NT2/D1 (cell line): ENCODE measurements around the gene ISCA1.

ENCODE experiments used
- DNase-seq: peaks from one replicate; pipeline ENCODE4 v3.0.0-alpha.2; 2011; ENCODE audit warnings: low read depth, low spot score
- H3K27me3 ChIP-seq: 2 replicates; pipeline ENCODE4 v1.6.0; 2011; ENCODE audit warnings: mild to moderate bottlenecking; ENCODE audit not compliant: insufficient read length, insufficient read depth
- H3K36me3 ChIP-seq: 2 replicates; pipeline ENCODE4 v1.6.1; 2011; ENCODE audit warnings: mild to moderate bottlenecking, low read length, mixed read lengths; ENCODE audit not compliant: insufficient read depth, insufficient read length
- H3K4me1 ChIP-seq: 2 replicates; pipeline ENCODE4 v1.5.1; 2011; ENCODE audit not compliant: insufficient read depth, insufficient read length
- H3K4me3 ChIP-seq: 2 replicates; pipeline ENCODE4 v1.5.1; 2011; ENCODE audit warnings: low read depth; ENCODE audit not compliant: insufficient read length
- H3K9ac ChIP-seq: 2 replicates; pipeline ENCODE4 v1.6.0; 2011; ENCODE audit warnings: low read depth; ENCODE audit not compliant: insufficient read length
- H3K9me3 ChIP-seq: 2 replicates; pipeline ENCODE4 v1.5.1; 2011; ENCODE audit warnings: mild to moderate bottlenecking, low read length; ENCODE audit not compliant: insufficient read depth
- SUZ12 ChIP-seq: IDR thresholded peaks from 2 replicates; pipeline ENCODE4 v1.6.1; 2011; ENCODE audit not compliant: insufficient read length, insufficient read depth; ENCODE audit errors: extremely low read depth
- YY1 ChIP-seq: IDR thresholded peaks from 2 replicates; pipeline ENCODE4 v1.6.1; 2011; ENCODE audit not compliant: insufficient read length, insufficient read depth
- ZNF274 ChIP-seq: IDR thresholded peaks from 2 replicates; pipeline ENCODE4 v1.6.1; 2011; ENCODE audit warnings: mild to moderate bottlenecking, low read depth, low read length

Gene ISCA1

DNA sequence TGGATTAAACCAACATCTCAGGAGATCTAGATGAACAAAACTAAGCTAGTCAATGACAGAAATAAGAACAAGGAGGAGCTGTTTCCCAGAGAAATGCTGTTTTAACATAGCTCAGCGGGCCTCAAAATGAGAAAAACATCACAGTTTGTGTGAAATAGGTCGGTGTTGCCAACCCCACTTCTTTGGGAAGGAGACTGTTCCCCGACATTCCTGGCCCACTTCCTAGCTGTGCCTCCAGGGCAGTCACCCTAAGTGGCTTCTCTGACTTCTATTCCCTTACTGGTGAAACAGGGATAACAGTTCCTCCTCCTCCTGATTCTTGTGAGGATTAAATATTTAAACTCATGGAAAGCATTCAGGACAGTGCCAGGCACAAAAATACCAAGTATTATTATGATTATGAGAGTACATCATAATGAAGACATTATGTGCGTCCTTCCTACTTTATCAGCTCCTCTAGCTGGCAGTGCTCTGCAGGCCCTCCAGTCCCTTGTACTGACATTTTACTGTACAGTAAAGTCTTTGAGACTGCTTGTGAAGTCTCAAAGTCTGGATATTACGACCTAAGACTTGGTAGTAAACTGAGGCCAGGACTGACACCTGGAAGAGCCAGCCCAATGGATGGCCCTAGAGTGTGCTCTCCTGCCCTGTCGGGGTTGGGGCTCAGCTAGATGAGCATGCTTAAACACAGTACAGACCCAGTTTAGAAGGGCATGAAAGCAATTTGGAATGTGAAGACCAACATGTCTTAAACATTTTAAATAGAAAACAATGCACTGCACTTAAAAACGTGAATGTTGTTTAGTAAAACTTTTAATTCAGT lies 7.3 kb downstream of the ISCA1 start:
- no peak for DNase-seq
- Histone ChIP-seq H3K27me3 (no peaks in the 10 kb centered on the region), H3K9ac (no peak overlapping the region), H3K36me3 (peaks cover 65% of the 10 kb centered on the region), H3K9me3 (peaks cover 4% of the 10 kb centered on the region), H3K4me3 (no peak overlapping the region), H3K4me1 (peaks cover 6% of the 10 kb centered on the region)
- TF ChIP-seq ZNF274 (no peak), SUZ12 (no peak), YY1 (no peak)

DNA sequence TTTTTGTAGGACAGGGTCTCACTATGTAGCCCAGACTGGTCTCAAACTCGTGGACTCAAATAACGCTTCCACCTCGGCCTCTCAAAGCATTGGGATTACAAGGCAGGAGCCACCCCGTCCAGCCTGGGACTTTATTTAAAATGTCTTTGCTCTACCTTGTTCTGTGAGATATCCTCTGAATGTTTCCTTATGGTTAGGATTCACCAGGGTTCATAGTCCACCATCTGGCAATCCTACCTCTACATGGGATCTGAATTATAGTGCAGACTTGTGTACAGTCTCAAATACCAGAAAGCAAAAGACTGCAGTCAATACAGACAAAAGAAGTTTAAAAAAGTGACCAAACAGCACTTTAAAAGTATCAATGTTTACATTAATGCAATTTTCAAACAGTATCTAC lies 10.1 kb downstream of the ISCA1 start:
- Histone ChIP-seq H3K4me1 (peaks cover 3% of the 10 kb centered on the region), H3K9ac (no peak overlapping the region), H3K4me3 (no peak overlapping the region), H3K27me3 (no peaks in the 10 kb centered on the region), H3K9me3 (peaks cover 4% of the 10 kb centered on the region), H3K36me3 (peaks cover 52% of the 10 kb centered on the region)
- TF ChIP-seq SUZ12 (no peak), YY1 (no peak), ZNF274 (no peak)
- DNase-seq = no peak

DNA sequence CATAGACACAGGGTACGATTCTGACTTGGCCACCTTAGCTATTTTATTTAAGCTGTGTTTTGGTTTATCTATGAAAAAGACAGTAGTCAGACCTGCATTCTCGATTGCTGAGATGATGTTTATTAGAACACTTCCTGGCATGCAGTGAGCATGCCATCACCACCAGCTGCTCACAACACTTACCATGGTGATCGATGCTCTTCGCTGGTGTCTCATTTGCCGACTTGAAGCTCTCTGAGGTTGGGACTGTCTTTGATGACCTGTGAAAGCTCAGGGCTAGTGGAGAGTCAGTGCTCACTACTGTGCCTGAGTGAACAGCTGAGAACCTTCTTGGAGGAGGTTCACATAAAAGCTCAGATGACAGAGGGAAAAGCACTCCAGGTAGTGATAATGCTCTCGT lies 18.5 kb downstream of the ISCA1 start:
- Histone ChIP-seq H3K4me3 (no peak overlapping the region), H3K36me3 (peaks cover 49% of the 10 kb centered on the region), H3K4me1 (no peaks in the 10 kb centered on the region), H3K27me3 (no peaks in the 10 kb centered on the region), H3K9ac (no peak overlapping the region), H3K9me3 (no peaks in the 10 kb centered on the region)
- TF ChIP-seq SUZ12 = no peak
- TF ChIP-seq ZNF274 = no peak
- TF ChIP-seq YY1 = no peak
- no peak for DNase-seq

DNA sequence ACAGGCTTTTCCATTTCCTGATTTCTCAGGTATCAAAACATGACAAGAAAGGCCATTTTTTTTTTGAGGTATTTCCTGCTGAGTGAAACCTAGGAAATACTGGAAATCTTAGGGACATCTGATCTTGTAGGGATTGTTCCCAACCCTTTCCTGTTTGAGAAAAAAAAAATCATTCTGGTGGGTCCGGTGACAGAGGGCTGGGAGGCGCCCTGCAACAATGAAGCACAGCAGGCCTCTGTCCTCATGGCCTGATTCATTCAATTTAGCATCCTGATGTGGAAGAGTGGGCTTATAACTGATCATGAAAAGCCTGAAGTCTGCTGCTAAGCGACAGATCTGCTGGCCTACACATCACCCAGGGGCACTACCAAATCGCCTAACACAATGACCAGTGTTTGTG lies 19.8 kb downstream of the ISCA1 start:
- no peaks in the 10 kb centered on the region for H3K27me3 ChIP-seq
- H3K36me3 ChIP-seq = peaks cover 40% of the 10 kb centered on the region
- no peaks in the 10 kb centered on the region for H3K4me1 ChIP-seq
- no peak overlapping the region for H3K9ac ChIP-seq
- DNase-seq = no peak
- no peak overlapping the region for H3K4me3 ChIP-seq
- TF ChIP-seq SUZ12 (no peak), YY1 (no peak), ZNF274 (no peak)
- no peaks in the 10 kb centered on the region for H3K9me3 ChIP-seq

DNA sequence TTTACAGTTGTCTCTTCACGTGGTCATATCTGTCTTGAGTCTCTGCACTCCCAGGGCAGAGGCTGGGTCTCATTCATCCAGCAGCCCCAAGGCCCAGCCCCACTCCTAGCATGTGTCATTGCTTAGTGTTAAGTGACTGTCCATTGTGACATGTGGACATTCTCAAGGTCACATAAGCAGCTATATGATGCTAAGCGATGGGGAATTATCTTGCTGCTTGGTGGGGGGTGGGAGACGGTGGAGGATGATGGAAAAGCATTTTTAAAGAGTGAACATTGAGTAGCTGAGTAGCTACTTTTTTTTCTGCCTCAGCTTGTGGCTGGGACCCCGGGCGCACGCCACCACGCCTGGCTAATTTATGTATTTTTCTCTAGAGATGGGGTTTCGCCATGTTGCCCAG lies 22.8 kb downstream of the ISCA1 start, which contains the start of gene C9orf153:
C9orf153 (minus strand) TSS at position 101 of the 400 bp plus-strand sequence. CDS start 30,054 bp downstream, outside the sequence.
- Histone ChIP-seq H3K9ac (no peak within 1 kb of the TSS), H3K4me1 (no peaks in the 10 kb centered on the region)
- no peak for TF ChIP-seq YY1
- no peak for TF ChIP-seq SUZ12
- no peak for TF ChIP-seq ZNF274

DNA sequence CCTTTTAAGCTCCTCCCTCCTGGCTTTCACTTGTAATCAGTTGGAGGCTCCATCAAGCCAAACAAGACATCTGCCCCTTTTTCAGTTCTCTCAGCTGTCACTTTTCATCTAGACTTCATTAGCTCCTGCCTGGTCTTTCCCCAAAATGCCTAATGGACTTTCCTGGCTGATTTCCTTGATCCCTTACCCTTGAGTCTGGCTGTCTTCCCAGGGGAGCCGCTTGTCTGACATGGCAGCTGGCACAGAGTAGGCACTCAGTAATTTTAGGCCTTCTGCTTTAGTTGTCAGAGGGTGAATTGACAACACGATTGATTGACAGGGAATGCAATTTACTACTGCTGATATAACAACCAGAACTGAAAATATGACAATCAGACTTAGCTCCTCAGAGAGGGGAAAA lies 24.9 kb downstream of the ISCA1 start:
- no peaks in the 10 kb centered on the region for H3K27me3 ChIP-seq
- TF ChIP-seq ZNF274 (no peak), YY1 (no peak), SUZ12 (no peak)
- H3K4me3 ChIP-seq = no peak overlapping the region
- H3K9me3 ChIP-seq = peaks cover 12% of the 10 kb centered on the region
- no peak overlapping the region for H3K9ac ChIP-seq
- no peak for DNase-seq
- H3K4me1 ChIP-seq = no peaks in the 10 kb centered on the region
- H3K36me3 ChIP-seq = peaks cover 16% of the 10 kb centered on the region

More for the DNA sequence above, 22.8 kb downstream of the ISCA1 start, which contains the start of gene C9orf153:
- Histone ChIP-seq H3K27me3 (no peaks in the 10 kb centered on the region), H3K9me3 (no peaks in the 10 kb centered on the region), H3K4me3 (no peak within 1 kb of the TSS), H3K36me3 (peaks cover 34% of the 10 kb centered on the region)
- no peak for DNase-seq

DNA sequence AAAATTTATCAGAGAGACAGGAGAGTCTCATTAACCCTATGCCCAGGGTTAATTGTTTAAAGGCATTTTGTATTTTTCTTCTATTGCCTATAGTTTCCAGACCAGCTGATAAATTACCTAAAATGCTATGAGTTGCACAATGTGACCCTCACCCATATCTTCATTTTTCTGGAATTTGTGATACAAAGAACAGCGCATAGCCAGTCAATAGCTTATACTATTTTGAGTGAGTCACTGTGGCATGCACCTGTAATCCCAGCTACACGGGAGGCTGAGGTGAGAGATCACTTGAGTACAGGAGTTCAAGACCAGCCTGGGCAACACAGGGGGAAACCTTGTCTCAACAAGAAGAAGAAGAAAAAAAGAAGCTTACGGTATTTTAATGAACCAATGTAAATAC lies 25.7 kb downstream of the ISCA1 start:
- Histone ChIP-seq H3K9ac (no peak overlapping the region), H3K4me3 (no peak overlapping the region), H3K36me3 (peaks cover 11% of the 10 kb centered on the region), H3K27me3 (no peaks in the 10 kb centered on the region), H3K9me3 (peaks cover 16% of the 10 kb centered on the region), H3K4me1 (no peaks in the 10 kb centered on the region)
- TF ChIP-seq SUZ12 = no peak
- TF ChIP-seq ZNF274 = no peak
- TF ChIP-seq YY1 = no peak
- no peak for DNase-seq
